ENCODE results near the gene ANKRD27.
"Not testable (repeated sequence)": the region's sequence is repeated elsewhere in the genome, so short reads cannot be mapped to it uniquely, and the experiment has no call there.

Gene ANKRD27

DNA sequence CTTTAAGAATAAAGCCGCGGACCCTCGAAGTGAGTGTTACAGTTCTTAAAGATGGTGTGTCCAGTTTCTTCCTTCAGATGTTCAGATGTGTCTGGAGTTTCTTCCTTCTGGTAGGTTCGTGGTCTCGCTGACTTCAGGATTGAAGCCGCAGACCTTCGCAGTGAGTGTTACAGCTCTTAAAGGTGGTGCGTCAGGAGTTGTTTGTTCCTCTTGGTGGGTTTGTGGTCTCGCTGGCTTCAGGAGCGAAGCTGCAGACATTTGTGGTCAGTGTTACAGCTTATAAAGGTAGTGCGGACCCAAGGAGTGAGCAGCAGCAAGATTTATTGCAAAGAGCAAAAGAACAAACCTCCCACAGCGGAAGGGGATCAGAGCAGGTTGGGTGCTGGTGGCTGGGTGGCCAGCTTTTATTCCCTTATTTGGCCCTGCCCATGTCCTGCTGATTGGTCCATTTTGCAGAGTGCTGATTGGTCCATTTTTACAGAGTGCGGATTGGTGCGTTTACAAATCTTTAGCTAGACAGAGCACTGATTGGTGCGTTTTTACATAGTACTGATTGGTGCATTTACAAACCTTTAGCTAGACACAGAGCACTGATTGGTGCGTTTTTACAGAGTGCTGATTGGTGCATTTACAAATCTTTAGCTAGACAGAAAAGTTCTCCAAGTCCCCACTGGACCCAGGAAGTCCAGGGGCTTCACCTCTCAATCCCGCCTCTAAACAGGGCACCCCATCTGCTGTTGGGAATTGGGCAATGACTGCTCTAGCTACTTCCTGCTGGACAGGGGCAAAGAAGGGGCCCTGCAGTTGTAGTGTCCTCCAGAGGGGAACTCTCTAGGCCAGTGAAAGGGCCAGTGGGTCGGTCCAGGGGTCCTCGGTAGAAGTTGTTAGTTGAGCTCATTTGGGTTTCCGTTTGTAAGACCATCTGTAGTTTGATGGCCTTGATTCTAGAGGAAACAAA is 18.4 kb upstream of the ANKRD27 start:
- DNase-seq (ENCODE audit: low read depth in 1 of 2, low spot score in 1 of 2), result peak in 1 of 2 experiments; percentile 45

DNA sequence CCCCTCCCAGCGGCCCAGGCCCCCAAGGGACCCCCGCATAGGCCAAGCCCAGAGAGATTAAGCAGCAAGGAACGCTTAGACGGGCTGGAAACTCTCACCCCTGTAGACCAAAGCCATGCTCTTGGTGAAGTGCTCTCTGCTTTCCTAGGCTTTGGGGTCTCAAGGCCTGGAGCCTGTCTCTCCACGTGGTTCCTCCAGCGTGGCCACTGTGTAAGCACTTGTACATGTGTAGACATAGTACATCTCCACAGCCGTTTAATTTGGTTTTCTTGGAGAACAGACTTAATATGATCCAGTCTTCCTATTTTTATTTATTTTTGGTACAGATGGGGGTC is 17.7 kb upstream of the ANKRD27 start:
- no peak for DNase-seq (ENCODE audit: low read depth in 1 of 2, low spot score in 1 of 2)
- in situ Hi-C loops (cut with HindIII; ENCODE audit: low pct_unique_long_range_greater_than_20kb, low sequenced_read_pairs), result no loop called here
- TF ChIP-seq JUND (IDR thresholded peaks at IDR 0.05; ENCODE audit: low read depth), result no peak

More for the DNA sequence above, 18.4 kb upstream of the ANKRD27 start:
- in situ Hi-C loops (cut with HindIII; ENCODE audit: low pct_unique_long_range_greater_than_20kb, low sequenced_read_pairs), result not testable (repeated sequence)

DNA sequence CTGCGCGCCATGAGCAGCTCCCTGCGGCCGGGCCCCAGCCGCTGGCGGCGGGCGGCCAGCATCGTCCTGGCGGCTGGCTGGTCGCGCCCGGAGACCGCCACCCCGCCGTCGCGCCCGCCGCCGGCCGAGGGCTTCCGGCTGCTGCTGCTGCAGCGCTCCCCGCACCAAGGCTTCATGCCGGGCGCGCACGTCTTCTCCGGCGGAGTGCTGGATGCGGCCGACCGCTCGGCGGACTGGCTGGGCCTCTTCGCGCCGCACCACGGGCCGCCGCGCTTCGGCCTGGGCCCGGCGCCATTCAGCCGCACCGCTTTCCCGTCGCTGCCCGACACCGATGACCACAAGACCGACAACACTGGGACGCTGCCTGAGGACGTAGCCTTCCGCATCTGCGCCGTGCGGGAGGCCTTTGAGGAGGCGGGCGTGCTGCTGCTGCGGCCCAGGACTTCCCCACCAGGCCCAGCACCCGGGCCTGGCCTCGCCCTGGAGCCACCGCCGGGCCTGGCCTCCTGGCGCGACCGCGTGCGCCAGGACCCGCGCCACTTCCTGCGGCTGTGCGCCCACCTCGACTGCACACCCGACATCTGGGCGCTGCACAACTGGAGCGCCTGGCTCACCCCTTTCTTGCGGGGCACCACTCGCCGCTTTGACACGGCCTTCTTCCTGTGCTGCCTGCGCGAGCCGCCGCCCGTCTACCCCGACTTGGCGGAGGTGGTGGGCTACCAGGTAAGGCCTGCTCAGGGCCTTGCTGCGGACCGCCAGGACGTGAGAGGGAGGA is 17.2 kb upstream of the ANKRD27 start:
- in situ Hi-C loops (cut with HindIII; ENCODE audit: low pct_unique_long_range_greater_than_20kb, low sequenced_read_pairs), result no loop called here
- no peak for TF ChIP-seq JUND (IDR thresholded peaks at IDR 0.05; ENCODE audit: low read depth)
- peak in 1 of 2 experiments; percentile 63 for DNase-seq (ENCODE audit: low read depth in 1 of 2, low spot score in 1 of 2)

DNA sequence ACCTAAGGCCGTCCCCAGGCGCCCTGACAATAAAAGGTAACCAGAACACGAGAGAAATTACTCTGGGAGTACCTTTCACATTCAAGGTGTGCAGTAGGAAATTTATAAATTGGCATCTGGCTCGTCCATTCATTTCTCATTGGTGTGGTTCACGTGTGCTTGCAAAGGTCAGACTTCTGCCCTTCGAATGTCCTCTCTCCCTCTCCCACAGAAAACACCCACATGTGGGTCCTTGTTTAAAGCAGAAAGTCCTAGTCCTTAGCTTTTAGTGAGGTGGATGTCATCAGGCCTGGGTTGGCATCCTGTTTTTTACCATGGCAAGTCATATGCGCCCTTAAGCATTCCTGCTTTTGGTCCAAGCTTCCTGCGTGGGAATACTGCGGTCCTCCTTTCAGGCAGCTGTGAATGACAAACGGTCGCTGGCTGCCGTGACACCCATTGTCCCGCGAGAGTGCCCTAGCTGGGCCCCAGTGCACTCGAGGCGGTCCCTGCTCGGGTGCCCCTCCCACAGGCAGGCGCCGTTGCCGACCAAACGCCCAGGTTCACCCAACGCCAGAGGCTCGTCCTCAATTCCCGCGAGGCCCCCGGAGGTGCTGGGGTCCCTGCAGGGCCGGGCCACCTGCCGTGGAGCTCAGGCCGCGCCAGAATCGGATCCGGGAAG is 16.4 kb upstream of the ANKRD27 start, which contains the start of gene NUDT19:
Gene NUDT19, plus strand, starts transcription at position 531 of the 661 bp plus-strand sequence. CDS start 140 bp downstream, outside the sequence.
- DNase-seq (ENCODE audit: low read depth in 1 of 2, low spot score in 1 of 2), result peak; percentile 61 to 89
- in situ Hi-C loops (cut with HindIII; ENCODE audit: low pct_unique_long_range_greater_than_20kb, low sequenced_read_pairs), result no loop called here
- no peak for TF ChIP-seq JUND (IDR thresholded peaks at IDR 0.05; ENCODE audit: low read depth)

DNA sequence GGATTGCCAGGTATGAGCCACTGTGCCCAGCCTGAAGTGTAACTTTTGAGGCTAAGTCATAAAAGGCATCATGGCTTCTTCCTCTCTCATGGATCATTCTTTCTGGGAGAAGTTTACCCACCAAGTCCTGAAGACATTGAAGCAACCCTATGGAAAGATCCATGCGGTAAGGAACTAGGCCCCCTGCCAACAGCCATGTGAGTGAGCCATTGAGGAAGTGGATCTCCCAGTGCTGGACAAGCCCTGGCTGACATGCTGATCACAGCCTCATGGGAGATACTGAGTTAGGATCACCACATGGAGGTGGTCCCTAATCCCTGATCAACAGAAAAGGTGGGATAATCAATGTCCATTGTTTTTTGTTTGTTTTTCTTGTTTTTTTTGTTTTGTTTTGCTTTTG is 13.3 kb upstream of the ANKRD27 start:
- in situ Hi-C loops (cut with HindIII; ENCODE audit: low pct_unique_long_range_greater_than_20kb, low sequenced_read_pairs), result no loop called here
- TF ChIP-seq JUND (IDR thresholded peaks at IDR 0.05; ENCODE audit: low read depth), result no peak

DNA sequence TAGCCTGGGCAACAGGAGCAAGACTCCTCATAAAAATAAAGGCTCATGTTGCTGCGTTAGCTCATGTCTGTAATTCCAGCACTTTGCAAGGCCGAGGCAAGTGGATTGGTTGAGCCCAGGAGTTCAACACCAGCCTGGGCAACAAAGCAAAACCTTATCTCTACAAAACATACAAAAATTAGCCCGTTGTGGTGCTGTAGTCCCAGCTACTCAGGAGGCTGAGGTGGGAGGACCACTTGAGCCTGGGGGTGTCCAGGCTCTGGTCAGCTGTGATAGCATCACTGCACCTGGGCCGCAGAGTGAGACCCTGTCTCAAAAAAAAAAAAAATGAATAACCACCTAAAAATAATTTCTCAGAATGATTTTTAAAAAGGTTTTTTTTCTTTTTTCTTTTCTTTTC is 12.7 kb upstream of the ANKRD27 start:
- no peak for TF ChIP-seq JUND (IDR thresholded peaks at IDR 0.05; ENCODE audit: low read depth)
- in situ Hi-C loops (cut with HindIII; ENCODE audit: low pct_unique_long_range_greater_than_20kb, low sequenced_read_pairs), result no loop called here
- DNase-seq (ENCODE audit: low read depth in 1 of 2, low spot score in 1 of 2), result no peak

More for the DNA sequence above, 13.3 kb upstream of the ANKRD27 start:
- no peak for DNase-seq (ENCODE audit: low read depth in 1 of 2, low spot score in 1 of 2)

DNA sequence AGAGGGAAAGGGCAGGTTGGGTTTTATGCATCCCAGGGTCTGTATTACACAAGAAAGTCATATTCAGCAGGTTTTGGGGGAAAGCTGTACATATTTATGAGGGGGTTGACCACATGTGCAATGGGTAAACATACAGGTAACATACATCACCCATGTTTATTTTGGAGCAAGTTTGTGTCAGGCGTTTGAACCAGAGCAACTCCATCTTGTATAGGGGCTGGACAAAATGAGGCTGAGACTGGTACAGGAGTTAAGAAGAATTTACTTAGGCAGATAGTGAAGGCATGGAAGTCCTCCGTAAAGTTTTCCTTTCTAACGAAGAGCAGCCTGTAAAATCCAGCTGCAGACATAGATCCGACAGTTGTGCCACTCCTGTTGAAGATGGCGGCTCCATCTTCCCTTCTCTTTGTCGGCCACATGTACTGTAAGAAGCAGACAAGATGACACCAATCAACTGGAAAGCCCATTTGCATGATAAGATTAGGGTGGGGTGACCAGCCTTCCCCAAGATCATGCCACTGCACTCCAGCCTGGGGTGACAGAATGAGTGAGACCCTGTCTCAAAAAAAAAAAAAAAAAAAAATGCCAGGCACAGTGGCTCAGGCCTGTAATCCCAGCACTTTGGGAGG is 12.0 kb upstream of the ANKRD27 start:
- TF ChIP-seq JUND (IDR thresholded peaks at IDR 0.05; ENCODE audit: low read depth), result no peak
- in situ Hi-C loops (cut with HindIII; ENCODE audit: low pct_unique_long_range_greater_than_20kb, low sequenced_read_pairs), result no loop called here
- DNase-seq (ENCODE audit: low read depth in 1 of 2, low spot score in 1 of 2), result no peak

DNA sequence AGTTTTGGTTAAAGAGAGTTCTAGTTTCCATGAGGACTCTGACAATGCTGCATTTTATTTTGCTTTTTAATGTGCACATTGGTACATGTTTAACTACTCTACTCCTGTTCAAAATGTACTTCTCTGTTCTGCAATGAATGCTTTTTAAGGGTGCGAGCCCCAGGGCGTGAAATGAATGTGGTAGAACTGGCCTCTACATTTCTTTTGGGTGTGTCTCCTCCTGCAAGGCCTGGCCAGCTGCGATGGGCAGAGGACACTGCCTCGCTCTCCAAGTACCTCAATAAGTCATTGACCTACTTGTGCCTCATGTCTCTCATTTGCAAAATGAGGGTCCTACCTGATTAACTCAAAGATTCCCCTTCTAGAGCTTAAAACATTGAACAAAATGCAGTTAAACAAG is 7.3 kb upstream of the ANKRD27 start:
- in situ Hi-C loops (cut with HindIII; ENCODE audit: low pct_unique_long_range_greater_than_20kb, low sequenced_read_pairs), result no loop called here
- DNase-seq (ENCODE audit: low read depth in 1 of 2, low spot score in 1 of 2), result peak in 1 of 2 experiments; percentile 24
- no peak for TF ChIP-seq JUND (IDR thresholded peaks at IDR 0.05; ENCODE audit: low read depth)

DNA sequence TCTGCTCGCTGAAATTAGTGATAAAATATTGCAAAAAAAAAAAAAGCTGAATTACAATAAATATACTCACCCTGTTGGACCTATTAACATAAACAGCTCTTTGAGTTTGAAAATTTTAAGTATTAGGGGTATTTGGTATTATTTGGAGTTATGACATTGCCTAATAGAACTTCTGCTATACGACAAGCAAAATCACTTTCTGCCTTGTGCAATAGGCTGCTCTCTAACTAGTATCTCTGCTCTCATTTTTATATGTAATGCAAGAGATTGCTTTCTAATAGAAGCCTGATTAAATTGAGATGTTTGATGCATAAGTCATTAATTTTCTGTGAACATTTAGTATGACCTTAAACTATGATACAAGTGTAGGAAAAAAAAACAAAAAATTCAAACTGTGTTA is 6.0 kb upstream of the ANKRD27 start:
- in situ Hi-C loops (cut with HindIII; ENCODE audit: low pct_unique_long_range_greater_than_20kb, low sequenced_read_pairs), result no loop called here
- TF ChIP-seq JUND (IDR thresholded peaks at IDR 0.05; ENCODE audit: low read depth), result no peak
- no peak for DNase-seq (ENCODE audit: low read depth in 1 of 2, low spot score in 1 of 2)

DNA sequence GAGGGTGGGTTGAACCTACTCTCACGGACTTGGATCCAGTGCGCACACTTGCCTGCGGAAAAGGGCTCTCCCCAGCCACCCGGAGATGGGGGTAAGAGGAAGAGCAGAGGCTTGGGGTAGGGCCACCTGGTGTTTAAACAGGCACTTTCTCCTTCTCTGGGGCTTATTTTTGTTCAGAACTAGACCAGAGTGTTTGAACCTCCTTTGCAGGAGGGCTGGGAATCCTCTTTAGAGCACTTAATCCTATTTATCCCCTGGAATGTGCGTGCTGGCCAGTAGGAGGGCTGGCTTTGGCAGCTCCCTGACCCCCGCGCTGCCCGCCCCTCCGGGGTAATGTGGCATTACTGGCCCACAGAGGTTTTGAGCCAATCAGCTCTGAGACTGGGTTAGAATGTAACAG is 2.7 kb upstream of the ANKRD27 start:
- TF ChIP-seq JUND (IDR thresholded peaks at IDR 0.05; ENCODE audit: low read depth), result no peak
- in situ Hi-C loops (cut with HindIII; ENCODE audit: low pct_unique_long_range_greater_than_20kb, low sequenced_read_pairs), result no loop called here
- DNase-seq (ENCODE audit: low read depth in 1 of 2, low spot score in 1 of 2), result no peak

DNA sequence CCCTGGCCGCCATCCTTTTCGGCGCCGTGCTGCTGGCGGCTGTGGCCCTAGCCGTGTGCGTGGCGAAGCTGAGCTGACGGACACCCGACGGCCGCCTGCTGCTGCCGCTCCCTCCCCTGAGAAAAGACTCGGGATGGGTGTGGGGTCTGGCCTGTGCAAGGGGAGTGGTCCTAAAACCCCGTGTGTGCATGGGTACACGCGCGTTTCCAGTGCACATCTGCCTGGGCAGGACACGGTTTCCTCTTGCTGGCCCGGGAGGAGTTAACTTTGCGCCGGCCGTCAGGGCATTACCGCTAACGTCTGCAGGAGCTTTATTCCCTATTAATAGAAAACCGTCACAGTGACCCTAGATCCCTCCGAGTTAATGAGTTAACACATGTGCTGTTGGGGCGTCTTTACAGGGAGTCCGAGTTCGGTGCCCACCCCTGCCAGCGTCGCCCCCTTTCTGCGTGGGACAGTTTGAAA is 1.9 kb upstream of the ANKRD27 start:
- in situ Hi-C loops (cut with HindIII; ENCODE audit: low pct_unique_long_range_greater_than_20kb, low sequenced_read_pairs), result no loop called here
- TF ChIP-seq JUND (IDR thresholded peaks at IDR 0.05; ENCODE audit: low read depth), result no peak
- no peak for DNase-seq (ENCODE audit: low read depth in 1 of 2, low spot score in 1 of 2)

Data from T47D (cell line).